22Rv1 (cell line): Measurements from ENCODE around the gene UCK2.

Source experiments
- H3K27ac ChIP-seq: fragments of 450-650 bp; 2 replicates; pipeline ENCODE4 v1.5.1; 2017
- CTCF ChIP-seq: fragments of 450-650 bp; IDR thresholded peaks from 2 replicates; pipeline ENCODE4 v1.5.1; 2017; ENCODE audit warnings: mild to moderate bottlenecking
- ZFX ChIP-seq: fragments of 450-650 bp; IDR thresholded peaks from 2 replicates; pipeline ENCODE4 v1.6.1; 2017; ENCODE audit warnings: antibody characterized with exemption, borderline replicate concordance

Gene UCK2

GRCh38 chr1:165903672-165904071 lies 76.3 kb downstream of the UCK2 start:
- TF ChIP-seq CTCF (no peak), ZFX (no peak)
- H3K27ac ChIP-seq: peak overlapping the region; percentile 3; the same call in 1 of the 2 replicates

GRCh38 chr1:165904948-165905347 lies 77.5 kb downstream of the UCK2 start:
- H3K27ac ChIP-seq: no peak overlapping the region
- TF ChIP-seq ZFX (no peak), CTCF (no peak)

- H3K27ac ChIP-seq: no peak overlapping the region
- TF ChIP-seq CTCF: no peak
- TF ChIP-seq ZFX: no peak
These were observed 78.4 kb downstream of the UCK2 start for GRCh38 chr1:165905853-165906252.

DNA sequence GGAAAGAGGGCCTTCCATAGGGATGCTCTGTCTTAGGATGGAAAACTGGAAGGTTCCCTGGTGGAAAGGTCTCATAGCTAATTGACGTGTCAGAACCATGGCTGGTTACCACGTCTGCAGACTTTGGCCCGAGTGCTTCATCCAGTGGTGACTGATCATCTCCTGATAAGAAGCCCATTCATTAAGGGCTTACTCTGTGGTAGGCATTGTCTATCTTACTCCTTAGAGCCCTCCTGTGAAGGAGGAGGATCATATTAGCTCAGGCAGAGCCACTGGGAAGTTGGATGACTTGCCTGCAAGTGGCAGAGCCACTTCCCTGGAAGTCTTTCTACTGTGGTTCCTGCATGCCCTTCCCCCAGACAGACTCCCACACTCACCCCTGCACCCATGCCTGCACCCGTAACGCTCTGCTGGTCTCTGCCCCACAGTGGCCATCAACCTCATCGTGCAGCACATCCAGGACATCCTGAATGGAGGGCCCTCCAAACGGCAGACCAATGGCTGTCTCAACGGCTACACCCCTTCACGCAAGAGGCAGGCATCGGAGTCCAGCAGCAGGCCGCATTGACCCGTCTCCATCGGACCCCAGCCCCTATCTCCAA lies 79.9 kb downstream of the UCK2 start:
- no peak overlapping the region for H3K27ac ChIP-seq
- TF ChIP-seq CTCF (no peak), ZFX (no peak)

- TF ChIP-seq CTCF: no peak
- TF ChIP-seq ZFX: no peak
- peak overlapping the region; percentile 29 for H3K27ac ChIP-seq
These were observed 83.5 kb downstream of the UCK2 start for GRCh38 chr1:165910764-165911421.

DNA sequence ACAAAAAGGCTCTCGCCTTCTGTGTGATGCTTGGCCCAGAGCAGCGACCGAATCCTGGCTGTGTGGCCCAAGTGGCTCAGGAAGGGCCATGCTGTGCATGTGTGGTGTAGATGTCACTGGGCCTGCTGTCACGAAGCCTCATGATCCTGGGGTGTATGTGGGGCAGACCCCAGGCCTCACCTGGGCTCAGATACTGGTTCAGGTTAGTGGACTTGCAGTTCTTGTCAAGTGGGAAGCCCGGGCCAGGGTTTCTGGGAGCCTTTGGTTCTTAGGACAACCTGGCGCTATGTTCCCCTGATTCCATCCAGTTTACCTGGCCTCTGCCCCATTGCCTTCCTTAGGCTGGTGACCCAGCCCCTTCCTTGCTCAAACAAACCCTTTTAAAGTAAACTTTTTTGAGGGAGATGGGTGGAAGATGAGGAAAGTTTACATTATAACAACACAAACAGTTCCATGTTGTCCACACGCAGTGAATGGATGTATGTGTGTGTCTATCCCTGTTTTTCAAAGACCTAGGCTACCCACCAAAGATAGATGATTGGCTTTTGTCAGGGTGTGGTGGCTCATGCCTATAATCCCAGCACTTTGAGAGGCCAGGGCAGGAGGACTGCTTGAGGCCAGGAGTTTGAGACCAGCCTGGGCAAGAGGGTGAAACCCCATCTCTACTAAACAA lies 84.3 kb downstream of the UCK2 start:
- H3K27ac ChIP-seq: no peak overlapping the region
- TF ChIP-seq ZFX (no peak), CTCF (no peak)

GRCh38 chr1:165912638-165913037 lies 85.2 kb downstream of the UCK2 start:
- H3K27ac ChIP-seq: no peak overlapping the region
- TF ChIP-seq CTCF (no peak), ZFX (no peak)
